Measurements from ENCODE around the gene NRP2. TPM values are rescaled to one million over a fixed set of nuclear protein-coding genes. Genes with fewer than 3 reads are reported as not detected.

NRP2 gene
- total RNA-seq, 1 experiment from 2014 or later = 10.3 TPM

- no peak for TF ChIP-seq CTCF (IDR thresholded peaks at IDR 0.05; ENCODE audit: unreplicated experiment)
- Mint-ChIP-seq H3K27me3 (ENCODE audit: insufficient read depth, unreplicated experiment) (no peaks in the 10 kb centered on the region), H3K27ac (ENCODE audit: low read depth, unreplicated experiment) (peak overlapping the region; percentile 30), H3K9me3 (ENCODE audit: unreplicated experiment) (no peaks in the 10 kb centered on the region), H3K4me3 (ENCODE audit: unreplicated experiment) (no peak overlapping the region), H3K4me1 (ENCODE audit: insufficient read depth, unreplicated experiment) (peaks cover 24% of the 10 kb centered on the region), H3K36me3 (ENCODE audit: insufficient read depth, unreplicated experiment) (peaks cover 6% of the 10 kb centered on the region)
- POLR2A ChIA-PET = no interaction called here
- CTCF ChIA-PET = interaction anchor here (1.1 kb wide), 3 partner anchors 26 to 220 kb away, joined by 3 to 5 read pairs (median 3); no protein-coding TSS in a partner anchor
- no peak for DNase-seq (ENCODE audit: unreplicated experiment)
- BruUV-seq (replicated peaks) = no TSS peak
- intact Hi-C loops (cut with micrococcal nuclease) = no loop called here
Observed at GRCh38 chr2:205705511-205706349, 23.4 kb downstream of the NRP2 start.

- BruUV-seq (replicated peaks) = no TSS peak
- H3K4me3 Mint-ChIP-seq (ENCODE audit: unreplicated experiment) = no peak overlapping the region
- ChIA-PET CTCF (interaction anchor here (0.6 to 1.4 kb wide), 6 partner anchors 15 to 1380 kb away, joined by 3 to 5 read pairs (median 4); no protein-coding TSS in a partner anchor), POLR2A (no interaction called here)
- H3K27ac Mint-ChIP-seq (ENCODE audit: low read depth, unreplicated experiment) = peak overlapping the region; percentile 30
- DNase-seq (ENCODE audit: unreplicated experiment) = peak; percentile 44
- H3K27me3 Mint-ChIP-seq (ENCODE audit: insufficient read depth, unreplicated experiment) = no peaks in the 10 kb centered on the region
- peaks cover 23% of the 10 kb centered on the region for H3K4me1 Mint-ChIP-seq (ENCODE audit: insufficient read depth, unreplicated experiment)
- H3K9me3 Mint-ChIP-seq (ENCODE audit: unreplicated experiment) = no peaks in the 10 kb centered on the region
- intact Hi-C loops (cut with micrococcal nuclease) = no loop called here
- no peak for TF ChIP-seq CTCF (IDR thresholded peaks at IDR 0.05; ENCODE audit: unreplicated experiment)
- peaks cover 6% of the 10 kb centered on the region for H3K36me3 Mint-ChIP-seq (ENCODE audit: insufficient read depth, unreplicated experiment)
Observed at GRCh38 chr2:205706769-205707381, 24.6 kb downstream of the NRP2 start.

GRCh38 chr2:205708231-205708631 is 25.9 kb downstream of the NRP2 start:
- Mint-ChIP-seq H3K27me3 (ENCODE audit: insufficient read depth, unreplicated experiment) (no peaks in the 10 kb centered on the region), H3K36me3 (ENCODE audit: insufficient read depth, unreplicated experiment) (peaks cover 6% of the 10 kb centered on the region), H3K4me1 (ENCODE audit: insufficient read depth, unreplicated experiment) (peaks cover 17% of the 10 kb centered on the region), H3K27ac (ENCODE audit: low read depth, unreplicated experiment) (no peak overlapping the region), H3K4me3 (ENCODE audit: unreplicated experiment) (no peak overlapping the region), H3K9me3 (ENCODE audit: unreplicated experiment) (no peaks in the 10 kb centered on the region)
- no TSS peak for BruUV-seq (replicated peaks)
- ChIA-PET POLR2A (no interaction called here), CTCF (interaction anchor here (0.6 kb wide), 1 partner anchor 959 kb away, joined by 3 read pairs; no protein-coding TSS in a partner anchor)
- no peak for DNase-seq (ENCODE audit: unreplicated experiment)
- intact Hi-C loops (cut with micrococcal nuclease) = no loop called here
- TF ChIP-seq CTCF (IDR thresholded peaks at IDR 0.05; ENCODE audit: unreplicated experiment) = no peak

GRCh38 chr2:205709319-205709718 is 27.0 kb downstream of the NRP2 start:
- peaks cover 17% of the 10 kb centered on the region for H3K4me1 Mint-ChIP-seq (ENCODE audit: insufficient read depth, unreplicated experiment)
- peak; percentile 61 for DNase-seq (ENCODE audit: unreplicated experiment)
- BruUV-seq (replicated peaks) = no TSS peak
- no peak overlapping the region for H3K4me3 Mint-ChIP-seq (ENCODE audit: unreplicated experiment)
- CTCF ChIA-PET = interaction anchor here (0.7 to 1.3 kb wide), 3 partner anchors 11 to 33 kb away, joined by 3 to 4 read pairs (median 3); no protein-coding TSS in a partner anchor
- intact Hi-C loops (cut with micrococcal nuclease) = no loop called here
- no peak for TF ChIP-seq CTCF (IDR thresholded peaks at IDR 0.05; ENCODE audit: unreplicated experiment)
- H3K36me3 Mint-ChIP-seq (ENCODE audit: insufficient read depth, unreplicated experiment) = peaks cover 6% of the 10 kb centered on the region
- H3K9me3 Mint-ChIP-seq (ENCODE audit: unreplicated experiment) = no peaks in the 10 kb centered on the region
- POLR2A ChIA-PET = no interaction called here
- no peaks in the 10 kb centered on the region for H3K27me3 Mint-ChIP-seq (ENCODE audit: insufficient read depth, unreplicated experiment)
- H3K27ac Mint-ChIP-seq (ENCODE audit: low read depth, unreplicated experiment) = peak overlapping the region; percentile 54

All from MCF 10A (cell line).